GM21529 (cell line): Measurements from ENCODE around the gene C2orf92.
"Not testable (repeated sequence)": the region's sequence is repeated elsewhere in the genome, so short reads cannot be mapped to it uniquely, and the experiment has no call there.

Source experiments
- ATAC-seq: cut with Tn5 transposase; IDR thresholded peaks from one replicate; pipeline ENCODE4 v1.9.1; 2021; ENCODE audit not compliant: unreplicated experiment

Gene C2orf92

GRCh38 chr2:97688062-97688827, 18.7 kb downstream of the C2orf92 start:
- peak; percentile 63 for ATAC-seq

- no peak for ATAC-seq
Measured at GRCh38 chr2:97691166-97691565, 21.7 kb downstream of the C2orf92 start.

GRCh38 chr2:97693476-97693875, 24.0 kb downstream of the C2orf92 start:
- no peak for ATAC-seq

GRCh38 chr2:97695744-97696143, 26.2 kb downstream of the C2orf92 start:
- ATAC-seq: no peak

- peak; percentile 73 for ATAC-seq
Measured at GRCh38 chr2:97697252-97698235, 28.0 kb downstream of the C2orf92 start.

GRCh38 chr2:97698530-97698929, 29.0 kb downstream of the C2orf92 start:
- no peak for ATAC-seq

- ATAC-seq: no peak
Measured at GRCh38 chr2:97699765-97700444, 30.4 kb downstream of the C2orf92 start.

GRCh38 chr2:97701186-97701585, 31.7 kb downstream of the C2orf92 start:
- no peak for ATAC-seq

- no peak for ATAC-seq
Measured at GRCh38 chr2:97701851-97702465, 32.4 kb downstream of the C2orf92 start.

GRCh38 chr2:97702731-97703470, 33.4 kb downstream of the C2orf92 start:
- no peak for ATAC-seq

- no peak for ATAC-seq
Measured at GRCh38 chr2:97703741-97704140, 34.2 kb downstream of the C2orf92 start.

GRCh38 chr2:97704989-97705388, 35.5 kb downstream of the C2orf92 start:
- ATAC-seq: no peak

- ATAC-seq: no peak
Measured at GRCh38 chr2:97706112-97706511, 36.6 kb downstream of the C2orf92 start.

GRCh38 chr2:97706708-97707345, 37.3 kb downstream of the C2orf92 start:
- no peak for ATAC-seq

GRCh38 chr2:97707362-97708047, 38.0 kb downstream of the C2orf92 start:
- ATAC-seq: no peak

- no peak for ATAC-seq
Measured at GRCh38 chr2:97708048-97708380, 38.5 kb downstream of the C2orf92 start.

GRCh38 chr2:97708608-97709007, 39.1 kb downstream of the C2orf92 start:
- ATAC-seq: no peak

GRCh38 chr2:97711394-97711711, 41.8 kb downstream of the C2orf92 start:
- no peak for ATAC-seq

GRCh38 chr2:97712175-97712574, 42.7 kb downstream of the C2orf92 start:
- not testable (repeated sequence) for ATAC-seq
